ENCODE measurements around the gene FAM53B. TPM values are rescaled to one million over a fixed set of nuclear protein-coding genes. Genes with fewer than 3 reads are reported as not detected.

FAM53B gene
- total RNA-seq, 1 donor: 12.7 TPM

DNA sequence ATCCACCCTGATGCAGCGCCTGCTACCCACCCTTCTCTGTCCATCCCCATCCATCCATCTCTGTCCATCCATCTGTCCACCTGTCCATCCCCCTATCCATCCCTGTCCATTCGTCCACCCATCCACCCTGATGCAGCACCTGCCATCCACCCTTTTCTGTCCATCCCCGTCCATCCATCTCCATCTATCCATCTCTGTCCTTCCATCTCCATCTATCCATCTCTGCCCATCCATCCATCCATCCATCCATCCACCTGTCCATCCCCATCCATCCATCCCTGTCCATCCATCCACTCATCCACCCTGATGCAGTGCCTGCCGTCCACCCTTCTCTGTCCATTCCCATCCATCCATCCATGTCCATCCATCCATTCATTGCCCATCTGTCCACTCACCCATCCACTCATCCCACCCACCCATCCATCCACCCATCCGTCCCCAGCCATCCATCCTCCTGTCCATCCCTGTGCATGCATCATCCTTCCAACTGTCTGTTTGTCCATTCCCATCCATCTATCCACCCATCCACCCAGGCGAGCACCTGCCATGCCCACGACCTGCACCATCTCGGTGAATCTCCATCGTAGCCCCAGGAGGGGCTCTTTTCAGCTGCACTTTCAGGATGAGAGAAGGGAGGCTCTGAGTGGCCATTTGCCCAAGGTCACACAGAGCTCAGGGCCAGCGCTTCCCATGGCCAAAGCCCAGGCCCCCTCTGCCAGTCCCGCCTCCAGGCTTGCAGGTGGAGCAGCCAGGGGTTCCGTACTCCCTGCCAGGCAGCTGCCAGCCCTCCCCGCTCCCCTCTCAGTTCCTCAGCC is 145.2 kb downstream of the FAM53B start:
- H3K4me1 ChIP-seq (ENCODE audit: insufficient read depth, low read length): no peaks in the 10 kb centered on the region
- no peaks in the 10 kb centered on the region for H3K27me3 ChIP-seq (ENCODE audit: insufficient read depth, low read length)
- no peaks in the 10 kb centered on the region for H3K79me2 ChIP-seq (ENCODE audit: insufficient read depth, low read length)
- TF ChIP-seq CTCF (IDR thresholded peaks at IDR 0.05; ENCODE audit: extremely low read depth, low read depth, low read length): no peak
- H4K20me1 ChIP-seq (ENCODE audit: insufficient read depth, low read length): peaks cover 4% of the 10 kb centered on the region
- no peaks in the 10 kb centered on the region for H3K36me3 ChIP-seq (ENCODE audit: insufficient read depth, low read length)
- H3K4me2 ChIP-seq (ENCODE audit: insufficient read depth, low read length): no peak overlapping the region
- H3K9me3 ChIP-seq (ENCODE audit: low read depth, low read length): no peaks in the 10 kb centered on the region
- DNase-seq (ENCODE audit: insufficient read length, low spot score, missing footprints): peak; percentile 81
- H2AFZ ChIP-seq (ENCODE audit: low read length): no peak overlapping the region
- H3K4me3 ChIP-seq (ENCODE audit: insufficient read depth, low read length): no peak overlapping the region
- H3K27ac ChIP-seq (ENCODE audit: low read depth, low read length): no peak overlapping the region

DNA sequence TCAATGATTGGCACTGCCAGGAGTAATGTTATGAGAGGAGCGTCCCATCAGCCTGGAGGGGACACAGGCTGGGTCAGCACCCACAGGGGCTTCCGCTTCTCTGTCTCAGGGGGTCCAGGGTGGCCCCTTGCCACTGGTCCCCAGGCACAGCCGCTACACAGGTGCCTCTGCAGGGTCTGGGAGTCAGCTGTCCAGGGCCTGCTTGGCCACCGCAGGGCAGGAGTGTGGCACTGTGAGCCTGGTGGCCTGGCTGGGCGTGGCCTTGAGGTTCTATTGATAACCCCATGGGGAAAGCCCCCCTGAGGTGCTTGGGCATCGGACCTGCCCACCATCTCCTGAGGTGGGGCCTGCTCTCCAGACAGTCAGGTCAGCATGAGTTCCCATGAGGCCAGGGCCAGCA is 146.0 kb downstream of the FAM53B start:
- Histone ChIP-seq H3K27ac (ENCODE audit: low read depth, low read length) (no peak overlapping the region), H3K9me3 (ENCODE audit: low read depth, low read length) (no peaks in the 10 kb centered on the region), H2AFZ (ENCODE audit: low read length) (no peak overlapping the region), H3K4me1 (ENCODE audit: insufficient read depth, low read length) (no peaks in the 10 kb centered on the region), H3K4me3 (ENCODE audit: insufficient read depth, low read length) (no peak overlapping the region), H3K27me3 (ENCODE audit: insufficient read depth, low read length) (no peaks in the 10 kb centered on the region), H3K4me2 (ENCODE audit: insufficient read depth, low read length) (no peak overlapping the region), H3K79me2 (ENCODE audit: insufficient read depth, low read length) (no peaks in the 10 kb centered on the region), H4K20me1 (ENCODE audit: insufficient read depth, low read length) (peaks cover 2% of the 10 kb centered on the region), H3K36me3 (ENCODE audit: insufficient read depth, low read length) (no peaks in the 10 kb centered on the region)
- no peak for TF ChIP-seq CTCF (IDR thresholded peaks at IDR 0.05; ENCODE audit: extremely low read depth, low read depth, low read length)
- no peak for DNase-seq (ENCODE audit: insufficient read length, low spot score, missing footprints)

- TF ChIP-seq CTCF (IDR thresholded peaks at IDR 0.05; ENCODE audit: extremely low read depth, low read depth, low read length): no peak
- no peaks in the 10 kb centered on the region for H3K27me3 ChIP-seq (ENCODE audit: insufficient read depth, low read length)
Observed at GRCh38 chr10:124597846-124598165, 146.4 kb downstream of the FAM53B start.

DNA sequence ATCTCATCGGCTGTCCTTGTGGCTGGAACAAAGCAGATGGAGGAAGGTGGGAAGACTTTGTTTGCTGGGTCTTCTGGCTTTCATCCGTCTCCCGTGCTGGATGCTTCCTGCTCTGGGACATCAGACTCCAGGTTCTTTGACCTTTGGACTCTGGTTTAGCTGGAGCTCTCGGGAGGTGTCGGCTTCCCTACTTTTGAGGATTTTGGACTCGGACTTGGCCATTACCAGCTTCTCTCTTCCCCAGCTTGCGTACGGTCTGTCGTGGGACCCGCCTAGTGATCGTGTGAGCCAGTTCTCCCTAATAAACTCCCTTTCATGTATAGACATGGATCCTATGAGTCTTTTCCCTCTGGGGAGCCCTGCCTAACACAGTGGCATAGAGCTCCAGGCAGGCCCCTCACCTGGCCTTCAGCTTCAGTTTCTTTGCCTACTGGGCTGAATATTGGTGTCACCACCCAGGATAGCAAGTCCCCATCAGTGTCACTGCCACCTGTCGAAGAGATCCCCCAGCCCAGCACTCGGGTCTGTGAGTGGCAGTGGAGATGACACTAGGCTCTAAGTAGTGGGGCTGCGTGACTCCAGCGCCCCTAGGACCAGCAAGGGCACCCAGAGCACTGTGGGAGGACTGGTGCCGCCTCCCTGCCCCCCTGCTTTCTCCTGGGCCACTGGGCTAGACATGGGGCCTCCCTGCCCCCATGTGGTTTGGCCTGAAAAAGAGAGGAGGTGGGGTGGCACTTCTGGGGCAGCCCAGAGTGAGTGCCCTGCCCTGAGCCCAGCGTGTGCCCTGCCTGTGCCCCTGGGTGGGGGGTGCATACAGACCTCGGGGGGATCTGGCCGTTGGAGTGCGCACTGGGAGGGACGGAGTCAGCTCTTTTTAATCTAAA is 147.0 kb downstream of the FAM53B start:
- no peaks in the 10 kb centered on the region for H3K9me3 ChIP-seq (ENCODE audit: low read depth, low read length)
- H3K4me2 ChIP-seq (ENCODE audit: insufficient read depth, low read length): no peak overlapping the region
- peaks cover under 1% of the 10 kb centered on the region for H3K27me3 ChIP-seq (ENCODE audit: insufficient read depth, low read length)
- no peak overlapping the region for H3K4me3 ChIP-seq (ENCODE audit: insufficient read depth, low read length)
- H3K27ac ChIP-seq (ENCODE audit: low read depth, low read length): no peak overlapping the region
- no peak overlapping the region for H2AFZ ChIP-seq (ENCODE audit: low read length)
- H3K4me1 ChIP-seq (ENCODE audit: insufficient read depth, low read length): no peaks in the 10 kb centered on the region
- peaks cover 2% of the 10 kb centered on the region for H4K20me1 ChIP-seq (ENCODE audit: insufficient read depth, low read length)
- H3K79me2 ChIP-seq (ENCODE audit: insufficient read depth, low read length): no peaks in the 10 kb centered on the region
- DNase-seq (ENCODE audit: insufficient read length, low spot score, missing footprints): peak; percentile 18
- no peak for TF ChIP-seq CTCF (IDR thresholded peaks at IDR 0.05; ENCODE audit: extremely low read depth, low read depth, low read length)
- no peaks in the 10 kb centered on the region for H3K36me3 ChIP-seq (ENCODE audit: insufficient read depth, low read length)

More at GRCh38 chr10:124597846-124598165, 146.4 kb downstream of the FAM53B start:
- H3K79me2 ChIP-seq (ENCODE audit: insufficient read depth, low read length): no peaks in the 10 kb centered on the region
- H3K27ac ChIP-seq (ENCODE audit: low read depth, low read length): no peak overlapping the region
- H4K20me1 ChIP-seq (ENCODE audit: insufficient read depth, low read length): peaks cover 2% of the 10 kb centered on the region
- no peak overlapping the region for H2AFZ ChIP-seq (ENCODE audit: low read length)
- H3K4me3 ChIP-seq (ENCODE audit: insufficient read depth, low read length): no peak overlapping the region
- H3K4me1 ChIP-seq (ENCODE audit: insufficient read depth, low read length): no peaks in the 10 kb centered on the region
- no peak overlapping the region for H3K4me2 ChIP-seq (ENCODE audit: insufficient read depth, low read length)
- H3K9me3 ChIP-seq (ENCODE audit: low read depth, low read length): no peaks in the 10 kb centered on the region
- DNase-seq (ENCODE audit: insufficient read length, low spot score, missing footprints): peak; percentile 79
- H3K36me3 ChIP-seq (ENCODE audit: insufficient read depth, low read length): no peaks in the 10 kb centered on the region
